GM21825 (cell line): Measurements from ENCODE around the gene MADCAM1.
"Not testable (repeated sequence)": the region's sequence is repeated elsewhere in the genome, so short reads cannot be mapped to it uniquely, and the experiment has no call there.

Source experiments
- ATAC-seq: cut with Tn5 transposase; IDR thresholded peaks from one replicate; pipeline ENCODE4 v1.9.1; 2021; ENCODE audit warnings: mild to moderate bottlenecking, moderate library complexity; ENCODE audit not compliant: unreplicated experiment

Gene MADCAM1

GRCh38 chr19:465056-465816 lies 31.1 kb upstream of the MADCAM1 start:
- no peak for ATAC-seq

- no peak for ATAC-seq
Measured at GRCh38 chr19:467554-467953, 28.7 kb upstream of the MADCAM1 start.

- ATAC-seq, result no peak
Measured at GRCh38 chr19:468587-469256, 27.6 kb upstream of the MADCAM1 start.

GRCh38 chr19:469833-470232 lies 26.5 kb upstream of the MADCAM1 start:
- no peak for ATAC-seq

- no peak for ATAC-seq
Measured at GRCh38 chr19:470701-471100, 25.6 kb upstream of the MADCAM1 start.

GRCh38 chr19:472005-472858 lies 24.1 kb upstream of the MADCAM1 start:
- ATAC-seq, result no peak

GRCh38 chr19:474126-475078 lies 21.9 kb upstream of the MADCAM1 start:
- ATAC-seq, result no peak

GRCh38 chr19:475360-475759 lies 20.9 kb upstream of the MADCAM1 start:
- ATAC-seq, result no peak

GRCh38 chr19:478236-478903 lies 17.9 kb upstream of the MADCAM1 start:
- no peak for ATAC-seq

- no peak for ATAC-seq
Measured at GRCh38 chr19:478976-479375, 17.3 kb upstream of the MADCAM1 start.

GRCh38 chr19:480016-480855 lies 16.1 kb upstream of the MADCAM1 start:
- ATAC-seq, result no peak

GRCh38 chr19:481100-481499 lies 15.2 kb upstream of the MADCAM1 start:
- not testable (repeated sequence) for ATAC-seq

- ATAC-seq, result no peak
Measured at GRCh38 chr19:482186-483041, 13.9 kb upstream of the MADCAM1 start.

GRCh38 chr19:483332-484072 lies 12.8 kb upstream of the MADCAM1 start:
- no peak for ATAC-seq

GRCh38 chr19:484494-484893 lies 11.8 kb upstream of the MADCAM1 start:
- ATAC-seq, result no peak

- ATAC-seq, result no peak
Measured at GRCh38 chr19:485077-485476, 11.2 kb upstream of the MADCAM1 start.

GRCh38 chr19:485583-486236 lies 10.6 kb upstream of the MADCAM1 start:
- no peak for ATAC-seq
